NOMO-1 (cell line): ENCODE measurements around the gene CDH26.
A peak's percentile ranks its signal among the peaks of the same experiment; 100 is the strongest.
"Not testable (repeated sequence)": the region's sequence is repeated elsewhere in the genome, so short reads cannot be mapped to it uniquely, and the experiment has no call there.

ENCODE experiments used
- DNase-seq, 2 experiments: peaks; one replicate each; lab custom pipeline; 2025; ENCODE audit not compliant: unreplicated experiment in 2 of 2; lab: John Stamatoyannopoulos, UW

Gene CDH26

GRCh38 chr20:59940129-59940955 is 17.9 kb upstream of the CDH26 start, which contains the start of the genes FAM217B and PPP1R3D:
Gene FAM217B (plus strand): TSS chr20:59940389. CDS start chr20:59943944, 3,555 bp downstream.
Gene PPP1R3D (minus strand): TSS chr20:59940305. CDS start chr20:59939931, 374 bp downstream.
- DNase-seq, result peak; percentile 87 to 94

- DNase-seq, result no peak
Measured at GRCh38 chr20:59940956-59941294, 17.3 kb upstream of the CDH26 start.

- DNase-seq, result no peak
Measured at GRCh38 chr20:59942245-59942644, 16.0 kb upstream of the CDH26 start.

GRCh38 chr20:59944726-59945125 is 13.5 kb upstream of the CDH26 start:
- DNase-seq, result no peak

DNA sequence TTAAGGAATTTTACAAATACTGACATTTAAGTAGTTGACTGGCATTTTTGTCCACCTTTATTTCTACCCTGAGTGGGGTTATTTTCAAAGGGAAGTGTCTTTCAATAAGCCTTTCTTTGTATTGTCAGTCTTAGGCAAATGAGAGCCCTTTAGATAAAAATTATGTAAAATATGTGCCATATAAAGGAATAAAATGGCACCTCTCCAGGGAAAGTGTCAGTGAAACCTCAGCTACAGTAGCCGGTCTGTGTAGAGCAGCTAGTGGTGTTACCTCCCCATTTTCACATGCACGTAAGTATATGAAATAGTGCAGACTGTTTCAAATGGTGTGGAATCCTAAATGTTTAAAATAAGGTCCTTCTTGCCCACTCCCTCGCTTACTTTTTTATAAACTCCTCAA is 13.0 kb upstream of the CDH26 start:
- no peak for DNase-seq

- no peak for DNase-seq
Measured at GRCh38 chr20:59945731-59946130, 12.5 kb upstream of the CDH26 start.

GRCh38 chr20:59947376-59947775 is 10.8 kb upstream of the CDH26 start:
- DNase-seq, result no peak

GRCh38 chr20:59948212-59948611 is 10.0 kb upstream of the CDH26 start:
- peak in 1 of 2 experiments; percentile 9 for DNase-seq

- DNase-seq, result peak; percentile 27 to 60
Measured at GRCh38 chr20:59948828-59949720, 9.1 kb upstream of the CDH26 start.

- DNase-seq, result no peak
Measured at GRCh38 chr20:59949911-59950310, 8.3 kb upstream of the CDH26 start.

DNA sequence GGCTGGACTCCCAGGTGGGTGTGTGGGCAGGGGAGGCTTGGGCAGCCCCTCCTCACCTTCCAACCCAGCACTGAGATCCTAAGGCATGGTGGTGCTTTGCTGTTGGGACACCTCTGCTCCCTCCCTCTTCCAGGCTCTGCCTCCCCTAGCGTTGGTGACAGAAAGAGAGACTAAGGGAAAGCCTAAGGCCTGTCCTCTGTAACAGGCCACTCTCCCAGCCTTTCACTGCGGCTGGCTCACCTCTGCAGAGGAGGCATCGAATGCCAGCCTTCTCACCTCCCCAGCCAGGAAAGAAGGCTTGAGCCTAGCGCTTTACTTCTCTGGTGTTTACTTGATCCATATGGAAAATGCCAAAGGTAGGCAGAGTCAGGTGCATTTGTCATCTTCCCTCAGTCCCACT is 3.5 kb upstream of the CDH26 start:
- no peak for DNase-seq

GRCh38 chr20:59955131-59955796 is 3.0 kb upstream of the CDH26 start:
- peak; percentile 23 to 63 for DNase-seq

- DNase-seq, result not testable (repeated sequence)
Measured at GRCh38 chr20:59957568-59957967, 655 bp upstream of the CDH26 start.

DNA sequence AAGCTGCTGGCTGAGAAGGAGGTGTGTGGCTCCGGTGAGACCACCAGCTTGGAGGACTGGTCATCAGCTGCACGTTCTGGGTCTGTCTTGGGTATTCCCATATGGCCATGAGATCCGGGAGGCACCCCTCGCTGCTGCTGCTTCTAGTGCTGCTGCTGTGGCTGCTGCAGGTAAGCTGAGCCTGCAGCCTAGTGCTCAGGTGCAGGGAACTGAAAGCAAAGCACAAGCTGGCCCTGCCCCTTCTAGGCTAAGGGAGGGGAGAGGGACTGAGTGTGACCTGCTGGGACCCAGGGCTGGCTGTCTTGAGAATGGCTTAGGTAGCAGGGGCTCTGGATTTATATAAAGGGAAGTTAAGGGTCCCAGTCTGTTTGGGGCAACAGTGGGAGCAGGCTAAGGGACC is 403 bp downstream of the CDH26 start:
- no peak for DNase-seq

- no peak for DNase-seq
Measured at GRCh38 chr20:59961423-59961822, 3.2 kb downstream of the CDH26 start.

DNA sequence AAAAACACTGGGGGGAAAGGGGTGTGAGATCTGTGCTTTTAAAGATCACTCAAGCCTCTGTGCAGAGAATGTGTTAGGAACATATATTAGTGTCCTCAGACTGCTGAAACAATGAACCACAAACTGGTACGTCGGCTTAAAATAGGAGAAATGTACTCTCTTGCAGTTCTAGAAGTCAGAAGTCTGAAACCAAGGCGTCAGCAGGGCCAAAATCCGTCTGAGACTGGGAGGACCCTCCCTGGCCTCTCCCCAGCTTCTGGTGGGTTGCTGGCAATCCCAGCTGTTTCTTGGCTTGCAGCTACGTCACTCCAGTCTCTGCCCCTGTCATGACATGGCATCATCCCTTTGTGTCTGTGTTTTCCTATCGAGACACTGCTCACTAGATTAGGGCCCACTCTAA is 3.9 kb downstream of the CDH26 start:
- no peak for DNase-seq

GRCh38 chr20:59966428-59966827 is 8.2 kb downstream of the CDH26 start:
- no peak for DNase-seq

DNA sequence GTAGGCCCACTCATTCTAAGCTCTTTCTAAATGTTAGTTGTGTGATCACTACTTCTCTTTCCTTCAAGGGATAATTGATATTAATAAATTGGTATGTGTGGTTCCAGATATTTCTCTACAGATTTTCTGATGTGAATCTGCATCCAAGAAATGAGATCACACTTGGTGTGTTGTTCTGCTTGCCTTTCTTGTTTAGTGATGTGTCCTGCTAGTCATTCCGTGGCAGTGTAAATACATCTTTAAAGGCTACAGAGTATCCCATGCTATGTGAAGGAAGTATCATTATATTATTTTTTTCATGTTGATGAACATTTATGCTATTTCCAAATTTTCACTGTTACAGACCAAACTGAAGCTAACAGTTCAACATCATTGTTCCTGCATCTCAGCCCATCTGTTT is 13.2 kb downstream of the CDH26 start:
- DNase-seq, result no peak

GRCh38 chr20:59972037-59972801 is 14.0 kb downstream of the CDH26 start:
- DNase-seq, result peak in 1 of 2 experiments; percentile 34

- DNase-seq, result no peak
Measured at GRCh38 chr20:59976156-59976782, 18.0 kb downstream of the CDH26 start.
